GM19238 (cell line): Measurements from ENCODE around the gene THBS2.
"Not testable (repeated sequence)": the region's sequence is repeated elsewhere in the genome, so short reads cannot be mapped to it uniquely, and the experiment has no call there.

ENCODE experiments used
- DNase-seq: peaks from one replicate; pipeline ENCODE4 v3.0.0; 2011; ENCODE audit warnings: low spot score; ENCODE audit not compliant: insufficient read length

Gene THBS2

GRCh38 chr6:169185692-169186485 lies 67.8 kb downstream of the THBS2 start:
- DNase-seq = no peak

- no peak for DNase-seq
Observed at GRCh38 chr6:169185011-169185521, 68.6 kb downstream of the THBS2 start.

GRCh38 chr6:169184419-169184818 lies 69.2 kb downstream of the THBS2 start:
- DNase-seq = no peak

- no peak for DNase-seq
Observed at GRCh38 chr6:169183233-169183632, 70.4 kb downstream of the THBS2 start.

GRCh38 chr6:169179831-169180230 lies 73.8 kb downstream of the THBS2 start:
- not testable (repeated sequence) for DNase-seq

- no peak for DNase-seq
Observed at GRCh38 chr6:169177516-169178166, 76.0 kb downstream of the THBS2 start.

GRCh38 chr6:169176361-169176991 lies 77.2 kb downstream of the THBS2 start:
- no peak for DNase-seq

GRCh38 chr6:169175360-169175887 lies 78.2 kb downstream of the THBS2 start:
- DNase-seq = no peak

GRCh38 chr6:169174516-169175359 lies 78.9 kb downstream of the THBS2 start:
- DNase-seq = no peak

GRCh38 chr6:169173532-169174268 lies 79.9 kb downstream of the THBS2 start:
- no peak for DNase-seq

GRCh38 chr6:169172946-169173345 lies 80.7 kb downstream of the THBS2 start:
- no peak for DNase-seq

GRCh38 chr6:169172456-169172855 lies 81.2 kb downstream of the THBS2 start:
- no peak for DNase-seq

- no peak for DNase-seq
Observed at GRCh38 chr6:169171951-169172350, 81.7 kb downstream of the THBS2 start.

- DNase-seq = no peak
Observed at GRCh38 chr6:169171016-169171415, 82.6 kb downstream of the THBS2 start.

- DNase-seq = no peak
Observed at GRCh38 chr6:169170583-169170955, 83.1 kb downstream of the THBS2 start.

GRCh38 chr6:169169941-169170582 lies 83.6 kb downstream of the THBS2 start:
- no peak for DNase-seq

GRCh38 chr6:169169375-169169774 lies 84.3 kb downstream of the THBS2 start:
- DNase-seq = no peak

GRCh38 chr6:169168706-169169105 lies 84.9 kb downstream of the THBS2 start:
- DNase-seq = no peak

- no peak for DNase-seq
Observed at GRCh38 chr6:169168302-169168630, 85.4 kb downstream of the THBS2 start.
